Fibroblast of skin of left quadriceps (primary cell): ENCODE results near the gene NAP1L4.
"Not testable (repeated sequence)": the region's sequence is repeated elsewhere in the genome, so short reads cannot be mapped to it uniquely, and the experiment has no call there.

Experiments used
- DNase-seq, 2 experiments: peaks; one replicate each; pipeline ENCODE4 v3.0.0-alpha.2; 2013; ENCODE audit warnings: low read depth in 2 of 2

NAP1L4 gene

GRCh38 chr11:2960139-2960538 lies 32.0 kb downstream of the NAP1L4 start:
- no peak for DNase-seq

GRCh38 chr11:2958251-2958650 lies 33.9 kb downstream of the NAP1L4 start:
- no peak for DNase-seq

- no peak for DNase-seq
Measured at GRCh38 chr11:2955906-2956476, 36.1 kb downstream of the NAP1L4 start.

- no peak for DNase-seq
Measured at GRCh38 chr11:2954263-2954662, 37.9 kb downstream of the NAP1L4 start.

- no peak for DNase-seq
Measured at GRCh38 chr11:2952290-2952689, 39.8 kb downstream of the NAP1L4 start.

GRCh38 chr11:2951231-2952110 lies 40.7 kb downstream of the NAP1L4 start:
- DNase-seq = peak in 1 of 2 experiments; percentile 34

- DNase-seq = no peak
Measured at GRCh38 chr11:2950825-2951224, 41.3 kb downstream of the NAP1L4 start.

GRCh38 chr11:2949920-2950319 lies 42.2 kb downstream of the NAP1L4 start:
- no peak for DNase-seq

- no peak for DNase-seq
Measured at GRCh38 chr11:2947744-2948143, 44.4 kb downstream of the NAP1L4 start.

GRCh38 chr11:2945757-2946287 lies 46.3 kb downstream of the NAP1L4 start:
- no peak for DNase-seq

GRCh38 chr11:2945031-2945756 lies 46.9 kb downstream of the NAP1L4 start:
- DNase-seq = peak; percentile 53

GRCh38 chr11:2944530-2944929 lies 47.6 kb downstream of the NAP1L4 start:
- no peak for DNase-seq

GRCh38 chr11:2943711-2944118 lies 48.4 kb downstream of the NAP1L4 start:
- no peak for DNase-seq

GRCh38 chr11:2942872-2943710 lies 49.0 kb downstream of the NAP1L4 start:
- DNase-seq = no peak

- no peak for DNase-seq
Measured at GRCh38 chr11:2942447-2942846, 49.7 kb downstream of the NAP1L4 start.

GRCh38 chr11:2940921-2941821 lies 51.0 kb downstream of the NAP1L4 start:
- DNase-seq = no peak

- no peak for DNase-seq
Measured at GRCh38 chr11:2940147-2940920, 51.8 kb downstream of the NAP1L4 start.

- DNase-seq = not testable (repeated sequence)
Measured at GRCh38 chr11:2938458-2939418, 53.4 kb downstream of the NAP1L4 start.
